ENCODE measurements around the gene JPH4. TPM values are rescaled to one million over a fixed set of nuclear protein-coding genes. Genes with fewer than 3 reads are reported as not detected.

The JPH4 gene
- total RNA-seq, 1 experiment from 2014 or later: not detected

DNA sequence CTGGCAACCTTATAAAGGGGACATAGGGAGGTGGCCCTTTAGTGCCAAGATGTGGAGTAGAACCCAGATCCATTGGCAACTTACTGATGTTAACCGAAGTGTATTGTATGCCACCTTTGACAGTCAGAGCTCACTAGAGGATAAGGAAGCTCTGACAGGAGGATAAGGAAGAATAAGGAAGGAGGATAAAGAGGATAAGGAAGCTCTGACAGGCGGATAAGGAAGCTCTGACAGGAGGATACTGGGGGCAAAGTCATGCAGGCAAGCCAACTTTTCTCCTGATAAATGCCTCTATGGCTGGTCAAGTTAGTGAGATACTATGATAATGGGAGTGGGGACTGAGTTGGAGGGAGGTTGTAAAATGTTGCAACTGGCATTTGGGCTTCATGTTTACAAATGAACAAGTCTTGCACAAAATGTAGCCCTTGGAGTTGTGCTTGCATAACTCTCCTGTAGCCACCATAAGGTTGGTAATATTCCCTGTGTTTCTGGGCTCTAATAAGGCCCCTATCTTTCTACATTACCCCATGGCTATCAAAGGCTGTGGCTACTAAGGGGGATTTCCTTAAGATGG is 39.9 kb upstream of the JPH4 start:
- no peaks in the 10 kb centered on the region for H3K36me3 ChIP-seq (ENCODE audit: control insufficient read depth, insufficient read depth, low read length)
- CTCF ChIA-PET: no interaction called here
- Mint-ChIP-seq H3K27me3 (ENCODE audit: insufficient read depth, unreplicated experiment) (no peaks in the 10 kb centered on the region), H3K4me1 (ENCODE audit: low read depth, unreplicated experiment) (peaks cover 12% of the 10 kb centered on the region), H3K4me3 (ENCODE audit: unreplicated experiment) (no peak overlapping the region), H3K27ac (ENCODE audit: unreplicated experiment) (no peak overlapping the region), H3K36me3 (ENCODE audit: insufficient read depth, unreplicated experiment) (no peaks in the 10 kb centered on the region), H3K9me3 (ENCODE audit: unreplicated experiment) (peaks cover 31% of the 10 kb centered on the region)
- no peaks in the 10 kb centered on the region for H3K27me3 ChIP-seq (replicated peaks; ENCODE audit: control insufficient read depth, insufficient read depth, low read length)
- no peak for DNase-seq
- H3K9me3 ChIP-seq: 0 out of 2 replicates have a peak, but pooled peaks cover 4% of the 10 kb centered on the region
- intact Hi-C loops (cut with micrococcal nuclease; ENCODE audit: unreplicated experiment): no loop called here
- no TSS peak for BruUV-seq (replicated peaks)
- TF ChIP-seq, protein P1, sequence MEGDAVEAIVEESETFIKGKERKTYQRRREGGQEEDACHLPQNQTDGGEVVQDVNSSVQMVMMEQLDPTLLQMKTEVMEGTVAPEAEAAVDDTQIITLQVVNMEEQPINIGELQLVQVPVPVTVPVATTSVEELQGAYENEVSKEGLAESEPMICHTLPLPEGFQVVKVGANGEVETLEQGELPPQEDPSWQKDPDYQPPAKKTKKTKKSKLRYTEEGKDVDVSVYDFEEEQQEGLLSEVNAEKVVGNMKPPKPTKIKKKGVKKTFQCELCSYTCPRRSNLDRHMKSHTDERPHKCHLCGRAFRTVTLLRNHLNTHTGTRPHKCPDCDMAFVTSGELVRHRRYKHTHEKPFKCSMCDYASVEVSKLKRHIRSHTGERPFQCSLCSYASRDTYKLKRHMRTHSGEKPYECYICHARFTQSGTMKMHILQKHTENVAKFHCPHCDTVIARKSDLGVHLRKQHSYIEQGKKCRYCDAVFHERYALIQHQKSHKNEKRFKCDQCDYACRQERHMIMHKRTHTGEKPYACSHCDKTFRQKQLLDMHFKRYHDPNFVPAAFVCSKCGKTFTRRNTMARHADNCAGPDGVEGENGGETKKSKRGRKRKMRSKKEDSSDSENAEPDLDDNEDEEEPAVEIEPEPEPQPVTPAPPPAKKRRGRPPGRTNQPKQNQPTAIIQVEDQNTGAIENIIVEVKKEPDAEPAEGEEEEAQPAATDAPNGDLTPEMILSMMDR (IDR thresholded peaks at IDR 0.05; ENCODE audit: insufficient read depth in 1 of 2, low read depth in 1 of 2, low read length in 1 of 2, severe bottlenecking in 1 of 2, unreplicated experiment in 1 of 2): no peak
- no peak overlapping the region for H3K4me3 ChIP-seq (ENCODE audit: low read depth, low read length)
- peaks cover 8% of the 10 kb centered on the region for H3K4me1 ChIP-seq
- POLR2A ChIA-PET: no interaction called here

DNA sequence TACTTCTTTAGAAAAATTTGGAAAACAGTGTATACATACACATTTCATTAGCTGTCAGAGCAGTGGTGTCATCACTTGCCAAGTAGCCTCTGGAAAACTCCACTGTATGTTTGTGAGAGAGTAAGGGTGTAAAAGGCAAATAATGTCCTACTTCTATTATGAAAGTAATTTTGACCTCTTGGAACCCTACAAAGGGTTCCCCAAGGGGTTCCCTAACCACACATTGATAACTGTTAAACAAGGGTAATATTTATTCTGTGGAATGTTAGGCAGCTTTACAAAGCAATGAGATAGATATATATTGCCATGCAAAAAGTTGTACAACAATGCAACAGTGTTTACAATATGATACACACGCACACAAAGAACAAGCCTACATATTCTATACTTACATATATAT is 38.9 kb upstream of the JPH4 start:
- Histone ChIP-seq H3K27me3 (replicated peaks; ENCODE audit: control insufficient read depth, insufficient read depth, low read length) (no peaks in the 10 kb centered on the region), H3K4me3 (ENCODE audit: low read depth, low read length) (no peak overlapping the region), H3K4me1 (peaks cover 14% of the 10 kb centered on the region), H3K36me3 (ENCODE audit: control insufficient read depth, insufficient read depth, low read length) (no peaks in the 10 kb centered on the region), H3K9me3 (0 out of 2 replicates have a peak, but pooled peaks cover 4% of the 10 kb centered on the region)
- no peak for DNase-seq
- TF ChIP-seq, protein P1 (IDR thresholded peaks at IDR 0.05; ENCODE audit: insufficient read depth in 1 of 2, low read depth in 1 of 2, low read length in 1 of 2, severe bottlenecking in 1 of 2, unreplicated experiment in 1 of 2): no peak
- CTCF ChIA-PET: no interaction called here
- Mint-ChIP-seq H3K36me3 (ENCODE audit: insufficient read depth, unreplicated experiment) (peaks cover 2% of the 10 kb centered on the region), H3K4me1 (ENCODE audit: low read depth, unreplicated experiment) (peaks cover 20% of the 10 kb centered on the region), H3K27ac (ENCODE audit: unreplicated experiment) (no peak overlapping the region), H3K9me3 (ENCODE audit: unreplicated experiment) (peaks cover 28% of the 10 kb centered on the region), H3K4me3 (ENCODE audit: unreplicated experiment) (no peak overlapping the region), H3K27me3 (ENCODE audit: insufficient read depth, unreplicated experiment) (no peaks in the 10 kb centered on the region)
- intact Hi-C loops (cut with micrococcal nuclease; ENCODE audit: unreplicated experiment): no loop called here
- no TSS peak for BruUV-seq (replicated peaks)
- POLR2A ChIA-PET: no interaction called here

DNA sequence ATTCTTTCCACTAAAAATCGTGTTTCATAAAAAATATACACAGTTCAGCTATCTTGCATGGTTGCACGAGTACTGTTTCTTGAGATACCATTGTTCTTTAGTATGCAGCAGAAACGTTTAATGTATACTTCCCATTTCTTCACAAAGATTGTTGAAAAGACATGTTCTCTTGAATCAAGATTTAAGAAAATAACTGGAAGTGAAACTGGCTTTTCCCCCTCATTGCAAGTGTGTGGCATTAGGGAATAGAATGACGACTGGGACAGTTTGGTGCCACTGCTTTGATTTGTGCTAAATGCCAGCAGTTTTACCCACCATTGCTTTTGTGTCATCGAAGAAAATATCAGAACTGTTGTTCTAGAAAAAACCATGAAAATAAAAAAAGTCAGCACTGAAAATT is 37.3 kb upstream of the JPH4 start:
- no peak for DNase-seq
- Mint-ChIP-seq H3K36me3 (ENCODE audit: insufficient read depth, unreplicated experiment) (peaks cover 5% of the 10 kb centered on the region), H3K4me1 (ENCODE audit: low read depth, unreplicated experiment) (peaks cover 28% of the 10 kb centered on the region), H3K27me3 (ENCODE audit: insufficient read depth, unreplicated experiment) (no peaks in the 10 kb centered on the region), H3K4me3 (ENCODE audit: unreplicated experiment) (no peak overlapping the region), H3K9me3 (ENCODE audit: unreplicated experiment) (peaks cover 25% of the 10 kb centered on the region), H3K27ac (ENCODE audit: unreplicated experiment) (no peak overlapping the region)
- Histone ChIP-seq H3K36me3 (ENCODE audit: control insufficient read depth, insufficient read depth, low read length) (no peaks in the 10 kb centered on the region), H3K9me3 (0 out of 2 replicates have a peak, but pooled peaks cover 4% of the 10 kb centered on the region), H3K4me1 (peaks cover 23% of the 10 kb centered on the region), H3K4me3 (ENCODE audit: low read depth, low read length) (no peak overlapping the region), H3K27me3 (replicated peaks; ENCODE audit: control insufficient read depth, insufficient read depth, low read length) (no peaks in the 10 kb centered on the region)
- intact Hi-C loops (cut with micrococcal nuclease; ENCODE audit: unreplicated experiment): no loop called here
- CTCF ChIA-PET: no interaction called here
- POLR2A ChIA-PET: no interaction called here
- BruUV-seq (replicated peaks): no TSS peak
- TF ChIP-seq, protein P1 (IDR thresholded peaks at IDR 0.05; ENCODE audit: insufficient read depth in 1 of 2, low read depth in 1 of 2, low read length in 1 of 2, severe bottlenecking in 1 of 2, unreplicated experiment in 1 of 2): no peak

Data from Caco-2 (cell line).